Psoas muscle (tissue), 8 donors: ENCODE results near the gene HOXA1. TPM values are rescaled to one million over a fixed set of nuclear protein-coding genes. Genes with fewer than 3 reads are reported as not detected.

Experiments
- ATAC-seq, 4 donors: fragments of 200-7000 bp; cut with Tn5 transposase; one replicate each; pipeline ENCODE4 v1.9.1; 2020; ENCODE audit warnings: moderate library complexity in 3 of 4, mild to moderate bottlenecking in 2 of 4
- DNase-seq, 2 donors: peaks; one replicate each; pipeline ENCODE4 v3.0.0-alpha.2; 2020
- H3K27ac ChIP-seq: fragments of 200-600 bp; one replicate; pipeline ENCODE4 v1.8.0; 2022
- H3K27me3 ChIP-seq, 3 donors: fragments of 200-600 bp in 1 of 3; one replicate each; pipeline versions ENCODE4 v1.6.1 to v1.8.0; 2013 to 2022; ENCODE audit warnings: low read length in 2 of 3, mild to moderate bottlenecking in 2 of 3, moderate library complexity in 1 of 3; ENCODE audit not compliant: insufficient read depth in 3 of 3
- H3K36me3 ChIP-seq, 2 donors: fragments of 200-600 bp in 1 of 2; one replicate each; pipeline versions ENCODE4 v1.6.1 to v1.8.0; 2013 to 2022; ENCODE audit warnings: low read depth in 1 of 2, mild to moderate bottlenecking in 1 of 2, moderate library complexity in 1 of 2; ENCODE audit not compliant: insufficient read depth in 1 of 2
- H3K4me1 ChIP-seq: fragments of 200-600 bp; one replicate; pipeline ENCODE4 v1.8.0; 2022
- H3K4me3 ChIP-seq: fragments of 200-600 bp; one replicate; pipeline ENCODE4 v1.8.0; 2022; ENCODE audit warnings: mild to moderate bottlenecking
- H3K9me3 ChIP-seq: fragments of 200-600 bp; one replicate; pipeline ENCODE4 v1.8.0; 2022
- CTCF ChIP-seq: fragments of 200-600 bp; IDR thresholded peaks from one replicate; pipeline ENCODE4 v1.8.0; 2022; ENCODE audit warnings: antibody characterized with exemption
- WGBS, 3 donors: extraction: QIAGEN DNeasy Blood & Tissue Kit; methylation state at CpG; one replicate each; pipeline versions ENCODE4 v1.1.6 to v1.1.7; 2013; 5-methylcytosine and 5-hydroxymethylcytosine counted together
- intact Hi-C, 2 donors: fragments of 100-400 bp; cut with DNase I; formaldehyde crosslinking; loops; one replicate each; pipeline versions ENCODE4 v1.11.0 to v1.14.2; 2022
- polyA plus RNA-seq, 3 donors: library from polyadenylated mRNA; stranded (reverse); fragments of 200-250 nt; gene quantifications; one replicate each; pipeline ENCODE4 v1.2.3, GENCODE V29; 2013
- total RNA-seq, 4 donors: library from RNA; stranded (reverse); fragmentation: NEBNext Ultra II Directional in 2 of 4; extraction: Animal tissue kit (Norgen Biotek cat#: 25700) in 2 of 4; gene quantifications; one replicate each; pipeline versions ENCODE4 v1.2.1 to v1.2.4, GENCODE V29; 2021 to 2023
- donor health status: healthy with polysubstance abuse.
- donor health status: DM: no; HTN: no; CAD: no; lungs with moderate emphysema.
- donor health status: Bipolar disorder and iron deficiency.
- donor health status: healthy.
- donor health status: DM: yes; HTN: yes; CAD: no.
- donor health status: DM: no; HTN: no; CAD: no.
- donor health status: DM: no; HTN: no; CAD: no.
- donor health status: DM: yes; HTN: yes; CAD: no.

HOXA1 gene
- total and polyA plus RNA-seq, 7 donors: 0.03 to 0.22 (median 0.21) TPM; not detected in 2

GRCh38 chr7:27132214-27132613 is 36.4 kb upstream of the HOXA1 start:
- Histone ChIP-seq H3K27ac (no peak overlapping the region), H3K4me1 (peaks cover 67% of the 10 kb centered on the region), H3K4me3 (no peak overlapping the region), H3K9me3 (no peaks in the 10 kb centered on the region), H3K36me3 (no peaks in the 10 kb centered on the region), H3K27me3 (no peaks in the 10 kb centered on the region)
- DNase-seq (no peak), ATAC-seq (no peak)
- intact Hi-C loops: no loop called here
- 78 to 92% (median 82%) methylated on average over 2 of the region's 2 CpGs for WGBS, 3 donors
- no peak for TF ChIP-seq CTCF

GRCh38 chr7:27131390-27131819 is 35.6 kb upstream of the HOXA1 start:
- no peaks in the 10 kb centered on the region for H3K9me3 ChIP-seq
- TF ChIP-seq CTCF: no peak
- no peak for ATAC-seq
- 47 to 51% (median 50%) methylated on average over 12 of the region's 12 CpGs for WGBS, 3 donors
- peaks cover 70% of the 10 kb centered on the region for H3K4me1 ChIP-seq
- peak overlapping the region; percentile 94 for H3K27ac ChIP-seq
- DNase-seq: no peak
- no peaks in the 10 kb centered on the region for H3K36me3 ChIP-seq
- peak overlapping the region; percentile 92 for H3K4me3 ChIP-seq
- no peaks in the 10 kb centered on the region for H3K27me3 ChIP-seq
- intact Hi-C loops: loop anchor here in 1 of 2 donors (1.0 kb wide), 1 partner anchor 267 kb away; the partner anchor contains the start of gene SKAP2

- Histone ChIP-seq H3K9me3 (no peaks in the 10 kb centered on the region), H3K4me3 (peak within 1 kb of the TSS; percentile 92), H3K27ac (peak within 1 kb of the TSS; percentile 94), H3K4me1 (peaks cover 71% of the 10 kb centered on the region), H3K36me3 (no peaks in the 10 kb centered on the region), H3K27me3 (no peaks in the 10 kb centered on the region)
- DNase-seq (peak; percentile 96 to 97), ATAC-seq (peak; percentile 93 to 97 (median 94))
- intact Hi-C loops: loop anchor here in 1 of 2 donors (1.0 kb wide), 1 partner anchor 266 kb away; the partner anchor contains the start of gene SKAP2
- 1 to 6% (median 3%) methylated on average over 42 to 67 of the region's 67 CpGs for WGBS, 3 donors
- no peak for TF ChIP-seq CTCF
Observed at GRCh38 chr7:27130540-27131389, 35.0 kb upstream of the HOXA1 start, which contains the start of gene HOXA4. TSS of gene HOXA4 (minus strand) at chr7:27130757. CDS start at chr7:27130733, 24 bp downstream.

GRCh38 chr7:27129729-27130539 is 34.1 kb upstream of the HOXA1 start:
- Histone ChIP-seq H3K36me3 (peaks cover 0 to 3% of the 10 kb centered on the region in 2 donors), H3K4me1 (peaks cover 76% of the 10 kb centered on the region), H3K4me3 (peak overlapping the region; percentile 92), H3K27ac (peak overlapping the region; percentile 94), H3K27me3 (no peaks in the 10 kb centered on the region), H3K9me3 (no peaks in the 10 kb centered on the region)
- intact Hi-C loops: no loop called here
- peak; percentile 42 for TF ChIP-seq CTCF
- ATAC-seq (peak; percentile 38 to 72 (median 66)), DNase-seq (peak; percentile 59 to 82)
- 5 to 8% (median 6%) methylated on average over 47 to 72 of the region's 72 CpGs for WGBS, 3 donors
